HepG2 (cell line): ENCODE results near the gene CNOT1. TPM values are rescaled to one million over a fixed set of nuclear protein-coding genes. Genes with fewer than 3 reads are reported as not detected.

Experiments
- MIER3 ChIP-seq: IDR thresholded peaks from 2 replicates; pipeline ENCODE4 v1.6.1; 2016; ENCODE audit warnings: missing compliant biosample characterization, borderline replicate concordance
- POGZ ChIP-seq: sonication (generic); formaldehyde crosslinking; IDR thresholded peaks from 2 replicates; pipeline ENCODE4 v1.4.0; 2020; ENCODE audit warnings: mild to moderate bottlenecking, missing genetic modification reagents
- PPARG ChIP-seq: conservative IDR thresholded peaks from 2 replicates; pipeline ENCODE4 v1.6.1; 2016; ENCODE audit warnings: missing biosample characterization, missing genetic modification reagents
- STAG1 ChIP-seq: sonication (generic); formaldehyde crosslinking; IDR thresholded peaks from 2 replicates; pipeline ENCODE4 v1.4.0; 2020; ENCODE audit warnings: missing genetic modification reagents
- WIZ ChIP-seq: sonication (generic); formaldehyde crosslinking; IDR thresholded peaks from 2 replicates; pipeline ENCODE4 v1.5.1; 2020; ENCODE audit warnings: mild to moderate bottlenecking, missing genetic modification reagents
- ZBTB21 ChIP-seq: sonication (generic); formaldehyde crosslinking; IDR thresholded peaks from 2 replicates; pipeline ENCODE4 v1.4.0; 2020; ENCODE audit warnings: missing genetic modification reagents
- ZKSCAN1 ChIP-seq: fragments of 150-350 bp; IDR thresholded peaks from 2 replicates; pipeline ENCODE4 v1.6.1; 2014; ENCODE audit warnings: low read length
- ZNF33B ChIP-seq: sonication (generic); formaldehyde crosslinking; IDR thresholded peaks from 2 replicates; pipeline ENCODE4 v1.5.1; 2020; ENCODE audit warnings: mild to moderate bottlenecking, missing genetic modification reagents
- ZNF350 ChIP-seq: sonication (generic); formaldehyde crosslinking; IDR thresholded peaks from 2 replicates; pipeline ENCODE4 v1.4.0; 2020; ENCODE audit warnings: mild to moderate bottlenecking, low read depth, missing genetic modification reagents, borderline replicate concordance
- ZNF432 ChIP-seq: sonication (generic); formaldehyde crosslinking; IDR thresholded peaks from 2 replicates; pipeline ENCODE4 v1.5.0; 2020; ENCODE audit warnings: missing genetic modification reagents, mild to moderate bottlenecking, borderline replicate concordance
- ZNF720 ChIP-seq: sonication (generic); formaldehyde crosslinking; IDR thresholded peaks from 2 replicates; pipeline ENCODE4 v1.4.0; 2020; ENCODE audit warnings: missing genetic modification reagents
- ZNF747 ChIP-seq: sonication (generic); formaldehyde crosslinking; IDR thresholded peaks from 2 replicates; pipeline ENCODE4 v1.8.1; 2023; ENCODE audit warnings: missing genetic modification reagents, mild to moderate bottlenecking, borderline replicate concordance
- ZZZ3 ChIP-seq: sonication (generic); formaldehyde crosslinking; IDR thresholded peaks from 2 replicates; pipeline ENCODE4 v1.4.0; 2020; ENCODE audit warnings: missing genetic modification reagents, mild to moderate bottlenecking, borderline replicate concordance
- polyA plus RNA-seq, 8 experiments: library from polyadenylated mRNA; depleted of rRNA in 3 of 8; stranded (reverse) in 7 of 8; unstranded in 1 of 8; fragments of >200 nt; fragmentation: Illumina TruSeq in 4 of 8; extraction: Trizol in 4 of 8; gene quantifications; 2 replicates each; pipeline versions ENCODE4 v1.2.1 to v1.2.3, GENCODE V29; 2011 to 2016; ENCODE audit warnings: low read depth in 4 of 8, missing spikeins in 1 of 8, mixed read lengths in 1 of 8; ENCODE audit not compliant: insufficient read depth in 1 of 8
- total RNA-seq, 5 experiments: library from RNA; depleted of rRNA; stranded (reverse); fragments of >200 nt; fragmentation: Illumina TruSeq; extraction: Trizol; gene quantifications; 2 replicates each; pipeline ENCODE4 v1.2.3, GENCODE V29; 2016; ENCODE audit warnings: low read depth in 1 of 5
- TF ChIP-seq, protein P1 (sequence below): sonication (generic); formaldehyde crosslinking; IDR thresholded peaks from 2 replicates; pipeline ENCODE4 v1.5.0; 2020; ENCODE audit warnings: mild to moderate bottlenecking, missing genetic modification reagents
- TF ChIP-seq, protein P2 (sequence below): sonication (generic); formaldehyde crosslinking; IDR thresholded peaks from 2 replicates; pipeline ENCODE4 v1.4.0; 2020; ENCODE audit warnings: missing genetic modification reagents
- TF ChIP-seq, protein P3 (sequence below): sonication (generic); formaldehyde crosslinking; IDR thresholded peaks from 2 replicates; pipeline ENCODE4 v1.4.0; 2020; ENCODE audit warnings: missing genetic modification reagents, low read depth, mild to moderate bottlenecking, borderline replicate concordance
- TF ChIP-seq, protein P4 (sequence below): sonication (generic); formaldehyde crosslinking; IDR thresholded peaks from 2 replicates; pipeline ENCODE4 v1.8.0; 2022; ENCODE audit warnings: missing genetic modification reagents, mild to moderate bottlenecking, borderline replicate concordance
- TF ChIP-seq, protein P5 (sequence below): sonication (generic); formaldehyde crosslinking; IDR thresholded peaks from 2 replicates; pipeline ENCODE4 v1.4.0; 2020; ENCODE audit warnings: missing genetic modification reagents

The CNOT1 gene
- total and polyA plus RNA-seq, 2 of the 13 experiments (the other 11 are each of a cell fraction or from before 2014, with no cell fraction given) = 188 to 232 TPM

DNA sequence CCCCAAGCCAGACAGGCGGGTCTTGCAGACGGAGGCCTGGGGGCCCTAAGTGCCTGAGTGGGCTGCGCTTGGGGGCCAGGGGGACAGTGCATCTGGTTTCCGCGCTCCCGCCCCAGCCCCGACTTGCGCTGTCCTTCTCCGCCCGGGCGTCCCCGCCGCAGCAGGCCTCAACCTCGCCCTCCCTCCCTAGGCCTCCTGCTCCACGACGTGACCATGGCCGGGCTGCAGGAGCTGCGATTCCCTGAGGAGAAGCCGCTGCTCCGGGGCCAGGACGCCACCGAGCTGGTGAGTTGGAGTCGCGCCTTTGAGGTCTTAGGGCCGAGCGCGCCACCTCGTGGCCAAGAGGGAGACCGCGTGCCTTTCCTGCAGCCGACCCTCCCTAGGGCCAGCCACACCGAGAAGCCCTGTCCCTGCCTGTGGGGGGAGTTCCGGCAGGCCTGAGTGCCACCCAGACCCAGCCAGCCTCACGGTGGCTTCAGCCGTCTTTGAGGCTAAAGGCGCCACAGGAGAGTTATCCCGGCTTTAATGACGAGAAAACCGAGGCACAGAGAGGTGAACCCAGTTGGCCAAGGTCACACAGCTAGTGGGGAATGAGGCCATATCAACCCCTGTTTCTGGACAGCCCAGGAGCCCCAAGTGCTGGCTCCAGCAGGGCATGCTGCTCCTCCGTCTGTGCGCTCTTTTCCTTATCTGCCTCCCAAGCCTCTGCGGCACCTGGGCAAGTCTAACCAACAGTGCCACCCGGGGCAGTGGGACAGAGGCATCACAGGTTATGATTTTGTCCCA lies 141.9 kb downstream of the CNOT1 start (continued):
- TF ChIP-seq, protein P1, sequence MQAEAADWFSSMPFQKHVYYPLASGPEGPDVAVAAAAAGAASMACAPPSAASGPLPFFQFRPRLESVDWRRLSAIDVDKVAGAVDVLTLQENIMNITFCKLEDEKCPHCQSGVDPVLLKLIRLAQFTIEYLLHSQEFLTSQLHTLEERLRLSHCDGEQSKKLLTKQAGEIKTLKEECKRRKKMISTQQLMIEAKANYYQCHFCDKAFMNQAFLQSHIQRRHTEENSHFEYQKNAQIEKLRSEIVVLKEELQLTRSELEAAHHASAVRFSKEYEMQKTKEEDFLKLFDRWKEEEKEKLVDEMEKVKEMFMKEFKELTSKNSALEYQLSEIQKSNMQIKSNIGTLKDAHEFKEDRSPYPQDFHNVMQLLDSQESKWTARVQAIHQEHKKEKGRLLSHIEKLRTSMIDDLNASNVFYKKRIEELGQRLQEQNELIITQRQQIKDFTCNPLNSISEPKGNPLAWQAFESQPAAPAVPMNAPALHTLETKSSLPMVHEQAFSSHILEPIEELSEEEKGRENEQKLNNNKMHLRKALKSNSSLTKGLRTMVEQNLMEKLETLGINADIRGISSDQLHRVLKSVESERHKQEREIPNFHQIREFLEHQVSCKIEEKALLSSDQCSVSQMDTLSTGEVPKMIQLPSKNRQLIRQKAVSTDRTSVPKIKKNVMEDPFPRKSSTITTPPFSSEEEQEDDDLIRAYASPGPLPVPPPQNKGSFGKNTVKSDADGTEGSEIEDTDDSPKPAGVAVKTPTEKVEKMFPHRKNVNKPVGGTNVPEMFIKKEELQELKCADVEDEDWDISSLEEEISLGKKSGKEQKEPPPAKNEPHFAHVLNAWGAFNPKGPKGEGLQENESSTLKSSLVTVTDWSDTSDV (CRISPR knock-in tag) = 0 out of 2 replicates have a peak, but pooled peaks have one; percentile 62
- TF ChIP-seq, protein P2, sequence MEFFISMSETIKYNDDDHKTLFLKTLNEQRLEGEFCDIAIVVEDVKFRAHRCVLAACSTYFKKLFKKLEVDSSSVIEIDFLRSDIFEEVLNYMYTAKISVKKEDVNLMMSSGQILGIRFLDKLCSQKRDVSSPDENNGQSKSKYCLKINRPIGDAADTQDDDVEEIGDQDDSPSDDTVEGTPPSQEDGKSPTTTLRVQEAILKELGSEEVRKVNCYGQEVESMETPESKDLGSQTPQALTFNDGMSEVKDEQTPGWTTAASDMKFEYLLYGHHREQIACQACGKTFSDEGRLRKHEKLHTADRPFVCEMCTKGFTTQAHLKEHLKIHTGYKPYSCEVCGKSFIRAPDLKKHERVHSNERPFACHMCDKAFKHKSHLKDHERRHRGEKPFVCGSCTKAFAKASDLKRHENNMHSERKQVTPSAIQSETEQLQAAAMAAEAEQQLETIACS (CRISPR knock-in tag) = no peak
- TF ChIP-seq ZKSCAN1 = no peak
- 0 out of 2 replicates have a peak, but pooled peaks have one; percentile 24 for TF ChIP-seq ZNF33B
- no peak for TF ChIP-seq ZBTB21 (CRISPR knock-in tag)
- no peak for TF ChIP-seq ZNF350 (CRISPR knock-in tag)
- TF ChIP-seq, protein P3, sequence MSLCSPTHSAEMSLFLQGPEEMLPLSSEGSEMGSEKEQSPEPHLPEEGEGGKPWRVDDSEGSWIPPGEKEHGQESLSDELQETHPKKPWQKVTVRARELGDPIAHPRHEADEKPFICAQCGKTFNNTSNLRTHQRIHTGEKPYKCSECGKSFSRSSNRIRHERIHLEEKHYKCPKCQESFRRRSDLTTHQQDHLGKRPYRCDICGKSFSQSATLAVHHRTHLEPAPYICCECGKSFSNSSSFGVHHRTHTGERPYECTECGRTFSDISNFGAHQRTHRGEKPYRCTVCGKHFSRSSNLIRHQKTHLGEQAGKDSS (CRISPR knock-in tag) = peak; percentile 73; the same call in 1 of the 2 replicates
- TF ChIP-seq, protein P4, sequence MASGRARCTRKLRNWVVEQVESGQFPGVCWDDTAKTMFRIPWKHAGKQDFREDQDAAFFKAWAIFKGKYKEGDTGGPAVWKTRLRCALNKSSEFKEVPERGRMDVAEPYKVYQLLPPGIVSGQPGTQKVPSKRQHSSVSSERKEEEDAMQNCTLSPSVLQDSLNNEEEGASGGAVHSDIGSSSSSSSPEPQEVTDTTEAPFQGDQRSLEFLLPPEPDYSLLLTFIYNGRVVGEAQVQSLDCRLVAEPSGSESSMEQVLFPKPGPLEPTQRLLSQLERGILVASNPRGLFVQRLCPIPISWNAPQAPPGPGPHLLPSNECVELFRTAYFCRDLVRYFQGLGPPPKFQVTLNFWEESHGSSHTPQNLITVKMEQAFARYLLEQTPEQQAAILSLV (CRISPR knock-in tag) = peak; percentile 91; the same call in 1 of the 2 replicates
- TF ChIP-seq ZNF720 (CRISPR knock-in tag) = no peak
- TF ChIP-seq ZNF432 (CRISPR knock-in tag) = no peak
- TF ChIP-seq WIZ (CRISPR knock-in tag) = no peak
- TF ChIP-seq PPARG (CRISPR knock-in tag) = peak; percentile 44; the same call in 1 of the 2 replicates
- no peak for TF ChIP-seq POGZ (CRISPR knock-in tag)
- peak; percentile 74; the same call in 1 of the 2 replicates for TF ChIP-seq MIER3
- peak; percentile 99 for TF ChIP-seq STAG1 (CRISPR knock-in tag)
- no peak for TF ChIP-seq ZZZ3
- TF ChIP-seq ZNF747 (CRISPR knock-in tag) = no peak
- TF ChIP-seq, protein P5, sequence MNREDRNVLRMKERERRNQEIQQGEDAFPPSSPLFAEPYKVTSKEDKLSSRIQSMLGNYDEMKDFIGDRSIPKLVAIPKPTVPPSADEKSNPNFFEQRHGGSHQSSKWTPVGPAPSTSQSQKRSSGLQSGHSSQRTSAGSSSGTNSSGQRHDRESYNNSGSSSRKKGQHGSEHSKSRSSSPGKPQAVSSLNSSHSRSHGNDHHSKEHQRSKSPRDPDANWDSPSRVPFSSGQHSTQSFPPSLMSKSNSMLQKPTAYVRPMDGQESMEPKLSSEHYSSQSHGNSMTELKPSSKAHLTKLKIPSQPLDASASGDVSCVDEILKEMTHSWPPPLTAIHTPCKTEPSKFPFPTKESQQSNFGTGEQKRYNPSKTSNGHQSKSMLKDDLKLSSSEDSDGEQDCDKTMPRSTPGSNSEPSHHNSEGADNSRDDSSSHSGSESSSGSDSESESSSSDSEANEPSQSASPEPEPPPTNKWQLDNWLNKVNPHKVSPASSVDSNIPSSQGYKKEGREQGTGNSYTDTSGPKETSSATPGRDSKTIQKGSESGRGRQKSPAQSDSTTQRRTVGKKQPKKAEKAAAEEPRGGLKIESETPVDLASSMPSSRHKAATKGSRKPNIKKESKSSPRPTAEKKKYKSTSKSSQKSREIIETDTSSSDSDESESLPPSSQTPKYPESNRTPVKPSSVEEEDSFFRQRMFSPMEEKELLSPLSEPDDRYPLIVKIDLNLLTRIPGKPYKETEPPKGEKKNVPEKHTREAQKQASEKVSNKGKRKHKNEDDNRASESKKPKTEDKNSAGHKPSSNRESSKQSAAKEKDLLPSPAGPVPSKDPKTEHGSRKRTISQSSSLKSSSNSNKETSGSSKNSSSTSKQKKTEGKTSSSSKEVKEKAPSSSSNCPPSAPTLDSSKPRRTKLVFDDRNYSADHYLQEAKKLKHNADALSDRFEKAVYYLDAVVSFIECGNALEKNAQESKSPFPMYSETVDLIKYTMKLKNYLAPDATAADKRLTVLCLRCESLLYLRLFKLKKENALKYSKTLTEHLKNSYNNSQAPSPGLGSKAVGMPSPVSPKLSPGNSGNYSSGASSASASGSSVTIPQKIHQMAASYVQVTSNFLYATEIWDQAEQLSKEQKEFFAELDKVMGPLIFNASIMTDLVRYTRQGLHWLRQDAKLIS (CRISPR knock-in tag) = no peak
